ENCODE results near the gene RYR2.

GRCh38 chr1:237877631-237878030 lies 835.6 kb downstream of the RYR2 start:
- no peak for TF ChIP-seq CTCF (IDR thresholded peaks at IDR 0.05)
- no peak for TF ChIP-seq POLR2A (IDR thresholded peaks at IDR 0.05)

Data from heart left ventricle (tissue), 13 donors.